Spleen (tissue), 7 donors: Measurements from ENCODE around the gene ELOA2.

ENCODE experiments used
- POLR2A ChIP-seq, 3 donors: fragments of 450-650 bp; IDR thresholded peaks; one replicate each; pipeline ENCODE4 v1.5.1; 2017; ENCODE audit warnings: antibody characterized with exemption in 3 of 3, mild to moderate bottlenecking in 1 of 3
- POLR2AphosphoS5 ChIP-seq, 3 donors: sonication (generic); formaldehyde crosslinking; IDR thresholded peaks; one replicate each; pipeline ENCODE4 v1.5.1; 2017; ENCODE audit warnings: antibody characterized with exemption in 3 of 3
- TF ChIP-seq, protein P1 (sequence below), 11 experiments: fragments of 200-600 bp in 7 of 11; fragments of 450-650 bp in 4 of 11; sonication (generic) in 4 of 11; IDR thresholded peaks in 8 of 11; conservative IDR thresholded peaks in 3 of 11; 1 replicate in 7 of 11; 2 replicates in 4 of 11; pipeline versions ENCODE4 v1.4.0 to v1.8.0; 2016 to 2021; ENCODE audit warnings: antibody characterized with exemption in 11 of 11, inconsistent platforms in 4 of 11, mild to moderate bottlenecking in 1 of 11
- donor health status: DM: no; HTN: no; CAD: no; lungs with moderate emphysema.
- donor health status: DM: no; HTN: no; CAD: no.
- donor health status: DM: no; HTN: no; CAD: no.

DNA sequence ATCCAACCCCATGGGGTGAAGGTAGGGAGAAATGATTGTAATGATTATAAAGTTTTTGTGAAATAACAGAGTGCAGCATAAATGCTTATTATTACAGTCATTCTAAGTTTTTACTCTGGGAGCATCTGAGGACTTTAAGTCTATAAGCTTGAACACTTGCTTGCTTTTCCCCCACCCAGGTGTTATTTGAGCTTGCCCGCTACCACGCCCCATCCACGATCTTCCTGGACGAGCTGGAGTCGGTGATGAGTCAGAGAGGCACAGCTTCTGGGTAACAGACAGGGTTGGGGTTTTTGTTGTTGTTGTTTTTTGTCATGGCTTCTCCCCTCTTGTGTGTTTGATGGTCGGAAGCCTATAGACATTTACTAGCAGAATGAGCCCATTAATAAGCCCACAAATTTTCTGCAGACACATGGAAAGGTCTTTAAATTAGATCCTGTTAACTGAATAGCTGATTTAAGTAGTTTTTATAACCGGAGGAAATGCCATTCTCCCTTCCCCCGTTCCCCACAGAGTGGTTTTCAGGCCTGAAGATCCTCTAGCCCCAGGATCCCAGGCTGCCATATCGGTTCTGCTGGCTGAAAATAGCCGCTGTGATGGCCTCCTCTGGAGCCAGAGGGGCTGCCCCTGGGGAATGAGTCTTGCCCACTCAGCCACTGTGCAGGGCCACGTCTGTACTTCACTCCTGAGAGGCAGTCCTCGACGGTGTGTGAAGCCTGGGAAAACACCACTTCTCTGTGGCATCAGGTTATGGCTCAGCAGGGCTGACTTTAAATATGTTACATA lies 39.9 kb upstream of the ELOA2 start:
- TF ChIP-seq, protein P1, sequence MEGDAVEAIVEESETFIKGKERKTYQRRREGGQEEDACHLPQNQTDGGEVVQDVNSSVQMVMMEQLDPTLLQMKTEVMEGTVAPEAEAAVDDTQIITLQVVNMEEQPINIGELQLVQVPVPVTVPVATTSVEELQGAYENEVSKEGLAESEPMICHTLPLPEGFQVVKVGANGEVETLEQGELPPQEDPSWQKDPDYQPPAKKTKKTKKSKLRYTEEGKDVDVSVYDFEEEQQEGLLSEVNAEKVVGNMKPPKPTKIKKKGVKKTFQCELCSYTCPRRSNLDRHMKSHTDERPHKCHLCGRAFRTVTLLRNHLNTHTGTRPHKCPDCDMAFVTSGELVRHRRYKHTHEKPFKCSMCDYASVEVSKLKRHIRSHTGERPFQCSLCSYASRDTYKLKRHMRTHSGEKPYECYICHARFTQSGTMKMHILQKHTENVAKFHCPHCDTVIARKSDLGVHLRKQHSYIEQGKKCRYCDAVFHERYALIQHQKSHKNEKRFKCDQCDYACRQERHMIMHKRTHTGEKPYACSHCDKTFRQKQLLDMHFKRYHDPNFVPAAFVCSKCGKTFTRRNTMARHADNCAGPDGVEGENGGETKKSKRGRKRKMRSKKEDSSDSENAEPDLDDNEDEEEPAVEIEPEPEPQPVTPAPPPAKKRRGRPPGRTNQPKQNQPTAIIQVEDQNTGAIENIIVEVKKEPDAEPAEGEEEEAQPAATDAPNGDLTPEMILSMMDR (IDR thresholded peaks at IDR 0.05 in 8 of 11, conservative IDR thresholded peaks at IDR 0.05 in 3 of 11): no peak
- TF ChIP-seq POLR2AphosphoS5 (IDR thresholded peaks at IDR 0.05) (no peak), POLR2A (IDR thresholded peaks at IDR 0.05) (no peak)
